GM06990 (cell line): ENCODE data around the gene ADARB2.

Experiments used
- DNase-seq: peaks from one replicate; pipeline ENCODE4 v3.0.0-alpha.2; 2011; ENCODE audit not compliant: insufficient read length; ENCODE audit errors: extremely low read depth
- H3K27me3 ChIP-seq: replicated peaks from 2 replicates; pipeline ENCODE4 v1.6.0; 2011; ENCODE audit warnings: low read length; ENCODE audit not compliant: control insufficient read depth, insufficient read depth
- H3K36me3 ChIP-seq: 2 replicates; pipeline ENCODE4 v1.5.1; 2011; ENCODE audit warnings: low read length; ENCODE audit not compliant: control insufficient read depth, insufficient read depth
- H3K4me3 ChIP-seq: replicated peaks from 2 replicates; pipeline ENCODE4 v1.5.1; 2011; ENCODE audit warnings: low read depth, mild to moderate bottlenecking, control low read depth, low read length
- TF ChIP-seq, protein P1 (sequence below): IDR thresholded peaks from 2 replicates; pipeline ENCODE4 v1.5.1; 2011; ENCODE audit warnings: low read length, control low read depth, mild to moderate bottlenecking, inconsistent platforms; ENCODE audit not compliant: insufficient read depth, poor library complexity, severe bottlenecking

ADARB2 gene

DNA sequence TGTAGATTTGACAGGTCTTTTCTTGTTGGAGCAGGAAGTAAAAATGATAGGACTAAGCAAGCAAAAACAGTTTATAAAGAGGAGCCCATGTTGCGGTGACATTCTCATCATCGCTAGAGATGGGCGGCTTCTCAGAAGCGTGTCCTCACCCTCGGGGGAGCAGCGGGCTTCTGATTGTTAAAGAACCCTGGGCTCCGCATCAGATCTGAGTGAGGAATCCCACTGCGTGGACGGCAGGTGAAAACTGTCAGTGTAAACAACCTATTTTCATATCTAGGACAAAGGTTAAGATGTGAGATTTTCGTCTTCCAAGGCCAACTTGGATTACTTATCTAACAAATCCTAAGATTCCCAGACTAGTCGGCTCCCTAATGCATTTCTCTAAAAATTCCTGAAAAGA, 177.6 kb downstream of the ADARB2 start:
- no peaks in the 10 kb centered on the region; the same call in 1 of the 2 replicates for H3K27me3 ChIP-seq
- H3K36me3 ChIP-seq: no peaks in the 10 kb centered on the region; the same call in 1 of the 2 replicates
- TF ChIP-seq, protein P1, sequence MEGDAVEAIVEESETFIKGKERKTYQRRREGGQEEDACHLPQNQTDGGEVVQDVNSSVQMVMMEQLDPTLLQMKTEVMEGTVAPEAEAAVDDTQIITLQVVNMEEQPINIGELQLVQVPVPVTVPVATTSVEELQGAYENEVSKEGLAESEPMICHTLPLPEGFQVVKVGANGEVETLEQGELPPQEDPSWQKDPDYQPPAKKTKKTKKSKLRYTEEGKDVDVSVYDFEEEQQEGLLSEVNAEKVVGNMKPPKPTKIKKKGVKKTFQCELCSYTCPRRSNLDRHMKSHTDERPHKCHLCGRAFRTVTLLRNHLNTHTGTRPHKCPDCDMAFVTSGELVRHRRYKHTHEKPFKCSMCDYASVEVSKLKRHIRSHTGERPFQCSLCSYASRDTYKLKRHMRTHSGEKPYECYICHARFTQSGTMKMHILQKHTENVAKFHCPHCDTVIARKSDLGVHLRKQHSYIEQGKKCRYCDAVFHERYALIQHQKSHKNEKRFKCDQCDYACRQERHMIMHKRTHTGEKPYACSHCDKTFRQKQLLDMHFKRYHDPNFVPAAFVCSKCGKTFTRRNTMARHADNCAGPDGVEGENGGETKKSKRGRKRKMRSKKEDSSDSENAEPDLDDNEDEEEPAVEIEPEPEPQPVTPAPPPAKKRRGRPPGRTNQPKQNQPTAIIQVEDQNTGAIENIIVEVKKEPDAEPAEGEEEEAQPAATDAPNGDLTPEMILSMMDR: no peak
- no peak overlapping the region for H3K4me3 ChIP-seq
- no peak for DNase-seq

DNA sequence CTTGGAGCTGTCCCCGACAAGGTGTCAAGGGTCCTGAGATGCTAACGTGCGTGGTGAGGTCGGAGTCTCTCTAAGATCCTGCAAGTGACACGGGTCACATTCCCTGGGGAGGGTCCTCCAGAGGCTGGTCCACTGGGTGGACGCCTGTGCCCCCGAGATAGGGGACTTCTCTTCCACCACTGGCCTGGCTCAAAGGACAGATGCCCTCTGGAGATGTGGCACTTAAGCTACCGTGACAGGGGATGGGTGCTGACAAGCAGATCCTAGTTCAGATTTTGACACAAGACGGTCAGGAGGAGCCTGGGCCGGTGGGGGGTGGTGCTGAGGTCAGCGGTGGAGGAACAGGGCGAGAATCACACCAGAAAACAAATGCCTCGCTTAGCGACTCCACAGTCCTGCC, 178.0 kb downstream of the ADARB2 start:
- no peaks in the 10 kb centered on the region; the same call in 1 of the 2 replicates for H3K27me3 ChIP-seq
- H3K36me3 ChIP-seq: no peaks in the 10 kb centered on the region; the same call in 1 of the 2 replicates
- TF ChIP-seq, protein P1: no peak
- no peak for DNase-seq
- no peak overlapping the region for H3K4me3 ChIP-seq

DNA sequence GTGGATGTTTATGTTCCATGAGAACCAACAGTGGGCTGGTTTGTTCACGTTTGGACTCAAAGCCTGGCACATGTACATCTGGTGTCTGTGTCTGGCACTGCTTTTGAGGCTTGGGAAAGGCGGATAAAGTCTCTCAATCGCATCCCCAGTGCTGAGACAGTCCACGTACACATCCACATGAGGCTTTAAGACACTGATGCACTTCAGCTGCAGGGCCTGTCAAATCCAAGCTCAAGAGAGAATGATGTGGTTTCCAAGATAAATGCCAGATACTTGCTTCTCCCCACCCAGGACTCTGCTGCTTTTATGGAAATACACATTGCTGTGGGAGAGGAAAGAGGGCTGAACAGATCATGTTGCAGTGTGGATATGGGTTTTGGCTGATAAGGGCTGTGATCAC, 178.4 kb downstream of the ADARB2 start:
- no peak overlapping the region for H3K4me3 ChIP-seq
- DNase-seq: no peak
- no peaks in the 10 kb centered on the region; the same call in 1 of the 2 replicates for H3K27me3 ChIP-seq
- TF ChIP-seq, protein P1: no peak
- no peaks in the 10 kb centered on the region; the same call in 1 of the 2 replicates for H3K36me3 ChIP-seq

DNA sequence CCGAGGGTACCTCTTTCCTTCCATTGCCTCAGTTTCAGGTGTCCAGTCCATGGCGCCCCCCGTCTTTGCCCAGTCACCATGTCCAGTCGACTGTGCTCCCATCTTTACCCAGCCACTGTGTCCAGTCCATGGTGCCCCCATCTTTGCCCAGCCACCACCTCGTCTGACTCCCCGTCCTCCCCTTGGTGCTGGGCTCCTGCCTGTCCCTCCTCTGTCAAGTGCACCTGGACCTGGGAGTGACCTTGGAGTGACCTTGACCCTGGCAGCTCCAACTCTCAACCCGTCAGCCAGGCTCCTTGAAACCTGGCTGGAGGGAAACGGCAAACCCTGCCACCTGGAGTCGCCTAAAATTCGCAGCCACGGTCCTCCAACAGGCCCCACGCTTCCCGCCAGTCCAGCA, 180.2 kb downstream of the ADARB2 start:
- TF ChIP-seq, protein P1: no peak
- no peaks in the 10 kb centered on the region for H3K27me3 ChIP-seq
- H3K36me3 ChIP-seq: no peaks in the 10 kb centered on the region; the same call in 1 of the 2 replicates
- no peak overlapping the region for H3K4me3 ChIP-seq
- no peak for DNase-seq

DNA sequence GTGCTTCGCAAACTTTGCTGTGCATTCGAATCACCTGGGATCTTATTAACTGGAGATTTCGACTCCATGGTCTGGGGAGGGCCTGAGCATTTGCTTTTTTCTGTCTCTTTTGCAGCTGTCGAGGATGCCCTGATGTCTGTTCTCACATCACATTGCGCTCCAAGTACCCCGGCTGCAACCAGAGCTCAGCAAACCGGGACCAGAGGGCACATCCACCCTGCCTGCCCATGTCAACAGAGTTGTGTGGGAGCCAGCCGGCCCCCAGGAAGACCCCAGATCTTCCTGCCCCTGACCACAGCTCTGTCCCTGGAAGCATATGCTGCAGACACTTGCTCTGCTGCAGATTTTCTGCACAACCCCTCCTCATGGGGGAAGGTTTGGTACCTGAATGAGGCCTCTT, 180.8 kb downstream of the ADARB2 start:
- Histone ChIP-seq H3K36me3 (no peaks in the 10 kb centered on the region; the same call in 1 of the 2 replicates), H3K4me3 (no peak overlapping the region), H3K27me3 (no peaks in the 10 kb centered on the region)
- no peak for DNase-seq
- TF ChIP-seq, protein P1: no peak

DNA sequence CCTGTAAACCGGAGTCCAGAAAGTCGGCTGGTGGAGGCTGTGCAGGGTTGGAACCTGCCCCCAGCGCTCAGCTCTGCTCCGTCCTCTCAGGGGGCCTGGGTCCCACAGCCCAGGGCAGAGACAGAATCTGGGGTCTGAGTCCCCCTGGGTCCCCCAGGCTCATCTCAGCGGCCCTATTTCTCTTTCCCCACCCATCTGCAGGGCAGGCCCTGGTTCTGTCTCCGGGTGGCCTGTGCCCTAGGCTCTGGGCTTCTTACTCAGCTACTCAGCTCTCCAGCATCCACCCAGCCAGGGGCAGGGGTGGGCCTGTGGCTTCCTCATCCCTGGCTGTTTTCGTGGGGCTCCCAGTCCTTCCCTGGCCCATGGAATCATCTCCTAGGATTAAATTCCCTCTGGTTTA, 183.4 kb downstream of the ADARB2 start:
- Histone ChIP-seq H3K4me3 (no peak overlapping the region), H3K36me3 (no peaks in the 10 kb centered on the region; the same call in 1 of the 2 replicates), H3K27me3 (no peaks in the 10 kb centered on the region)
- TF ChIP-seq, protein P1: no peak
- no peak for DNase-seq
